Body of pancreas (tissue), 4 donors: ENCODE data around the gene EFNA3.

Experiments used
- CTCF ChIP-seq, 7 experiments: fragments of 450-650 bp in 4 of 7; fragments of 200-600 bp in 3 of 7; sonication (generic) in 3 of 7; IDR thresholded peaks; one replicate each; pipeline ENCODE4 v1.5.1; 2016 to 2019; ENCODE audit warnings: antibody characterized with exemption in 7 of 7
- POLR2A ChIP-seq, 3 donors: fragments of 450-650 bp; IDR thresholded peaks; one replicate each; pipeline ENCODE4 v1.6.1; 2016; ENCODE audit warnings: antibody characterized with exemption in 3 of 3, mild to moderate bottlenecking in 2 of 3

DNA sequence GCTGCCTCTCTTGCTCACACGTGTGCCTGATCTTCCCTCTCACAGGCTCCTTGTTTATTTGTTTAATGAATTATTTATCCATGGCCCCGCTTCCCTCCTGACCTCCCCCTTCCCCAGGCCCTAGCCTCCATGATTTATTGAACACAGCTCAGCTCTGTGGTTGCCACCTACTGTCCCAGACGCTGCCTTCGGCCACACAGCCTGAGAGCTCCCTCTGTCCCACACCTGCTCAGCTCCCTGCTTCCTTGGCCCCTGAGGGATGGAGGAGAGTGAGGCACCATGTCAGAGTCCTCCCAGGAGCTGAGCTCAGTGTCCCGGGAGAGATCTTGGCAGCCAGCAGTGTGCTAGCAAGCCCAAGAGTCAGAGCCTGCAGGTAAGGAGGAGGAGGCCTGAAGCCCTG lies 3.1 kb upstream of the EFNA3 start:
- no peak for TF ChIP-seq POLR2A (IDR thresholded peaks at IDR 0.05)
- TF ChIP-seq CTCF (IDR thresholded peaks at IDR 0.05): no peak
